ENCODE results near the gene SAMSN1.
"Not testable (repeated sequence)": the region's sequence is repeated elsewhere in the genome, so short reads cannot be mapped to it uniquely, and the experiment has no call there.

The SAMSN1 gene

DNA sequence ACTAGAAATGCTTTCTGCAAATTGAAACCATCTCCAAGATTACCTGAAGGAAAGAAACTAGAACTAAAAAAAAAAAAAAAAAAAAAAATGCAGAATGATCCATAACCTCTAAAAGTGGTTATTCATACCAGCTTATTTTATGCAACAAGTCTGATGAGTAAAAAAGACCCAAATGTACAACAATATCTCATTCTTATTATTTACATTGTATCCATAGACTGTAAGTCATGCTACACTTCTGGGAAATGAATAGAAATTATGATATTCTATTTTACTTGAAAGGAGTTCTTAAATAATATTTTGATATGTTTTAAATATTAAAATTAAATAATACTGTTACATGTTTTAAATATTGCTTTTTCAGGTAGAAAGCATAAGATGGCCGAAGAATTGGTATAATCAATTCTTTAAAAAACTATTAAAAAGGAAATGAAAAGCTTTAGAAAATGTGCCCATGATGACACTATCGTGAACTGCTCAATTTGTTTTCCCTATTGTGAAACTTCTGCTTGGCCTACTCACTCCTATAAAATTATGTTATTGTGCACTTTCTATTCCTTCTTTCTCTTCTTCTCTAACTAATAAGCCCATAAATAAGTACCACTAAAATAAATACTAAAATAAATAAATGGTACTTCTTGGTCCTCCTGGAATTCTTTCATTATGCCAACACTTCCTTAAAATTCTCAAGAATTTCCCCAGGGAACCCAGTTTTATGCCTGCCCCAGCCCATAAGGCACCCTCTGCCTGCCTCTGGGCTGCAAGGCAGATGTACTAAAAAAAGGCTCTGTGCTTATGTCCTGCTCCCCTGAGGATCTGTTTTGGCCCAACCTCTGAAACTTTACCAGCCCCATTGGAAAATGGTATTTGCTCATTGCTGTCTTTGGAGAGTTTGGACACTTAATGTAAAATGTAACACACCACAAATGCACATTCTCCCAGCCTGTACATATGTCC is 18.1 kb downstream of the SAMSN1 start:
- DNase-seq, result no peak

DNA sequence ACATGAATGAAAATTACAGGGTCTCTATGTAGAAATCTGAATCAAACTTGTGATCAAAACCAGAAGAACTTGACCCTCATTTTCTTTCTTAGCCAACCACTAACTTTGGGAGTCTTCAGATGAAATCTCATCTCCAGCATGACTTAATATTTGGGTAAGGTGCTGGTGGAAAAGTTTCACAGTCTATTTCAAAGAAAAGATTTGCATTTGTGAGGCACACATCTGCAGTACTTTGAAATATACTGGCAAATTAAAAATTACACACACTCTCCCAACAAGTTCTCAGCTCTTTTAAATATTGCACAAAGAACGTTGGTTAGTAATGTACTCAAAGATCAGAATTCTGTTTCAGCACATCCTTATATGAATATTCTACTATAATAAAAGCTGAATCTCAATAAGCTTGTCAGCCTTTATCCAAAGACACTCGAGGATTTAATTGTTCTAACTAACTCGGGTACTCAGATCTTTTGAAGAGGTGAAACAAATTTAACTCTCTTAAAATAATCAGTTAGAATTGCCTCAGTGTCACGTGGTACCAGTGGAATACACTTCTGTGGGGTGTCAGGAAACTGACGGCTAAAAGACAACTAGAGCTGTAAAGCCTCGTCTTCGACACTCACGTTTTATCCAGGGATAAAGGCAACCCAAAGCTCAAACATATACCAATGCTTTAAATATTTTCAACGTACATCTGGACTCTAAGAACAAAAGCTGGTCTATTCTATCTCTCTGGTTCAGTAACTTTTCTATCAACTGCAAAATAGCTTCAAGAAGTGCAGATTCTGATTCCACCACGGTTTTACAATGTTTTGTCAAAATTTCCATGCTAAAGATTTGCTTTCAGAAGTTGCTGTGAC is 19.0 kb downstream of the SAMSN1 start:
- DNase-seq, result no peak

DNA sequence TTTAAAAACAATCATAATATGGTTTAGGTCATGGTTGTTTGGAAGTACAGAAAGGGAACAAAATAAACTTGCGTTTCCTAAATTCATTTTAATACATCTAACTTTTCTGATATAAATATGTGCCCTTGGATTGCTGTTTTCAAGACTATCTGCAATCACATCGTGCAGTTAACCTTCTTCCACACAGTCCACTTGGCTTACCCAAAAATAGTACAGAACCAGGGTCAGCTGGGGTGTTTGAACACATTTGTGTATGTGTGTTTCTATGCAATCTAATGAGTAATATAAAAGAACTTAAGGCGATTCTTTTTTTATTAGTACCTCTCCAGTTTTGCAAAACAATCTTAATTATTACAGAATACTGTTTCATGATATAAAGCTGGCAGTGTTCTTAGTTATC is 19.9 kb downstream of the SAMSN1 start:
- no peak for DNase-seq

DNA sequence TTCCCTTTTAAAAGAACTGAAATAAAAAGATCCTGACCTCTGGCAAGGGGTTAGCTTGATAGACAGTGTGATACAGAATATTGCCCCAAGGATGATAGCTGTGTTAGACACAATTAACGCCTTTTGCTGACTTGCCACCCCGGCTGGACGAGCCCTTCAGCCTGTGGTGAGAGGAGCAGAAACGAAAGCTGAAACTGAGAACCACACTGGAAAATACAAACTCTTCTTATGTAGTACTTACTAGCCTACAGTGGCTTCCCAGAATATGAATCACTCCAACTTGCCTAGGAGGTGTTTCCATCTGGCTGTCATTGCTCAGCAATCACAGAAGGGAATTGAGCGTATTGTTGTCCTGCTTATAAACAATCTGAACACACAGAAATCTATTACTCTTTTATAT is 22.9 kb downstream of the SAMSN1 start:
- peak; percentile 62 for DNase-seq

DNA sequence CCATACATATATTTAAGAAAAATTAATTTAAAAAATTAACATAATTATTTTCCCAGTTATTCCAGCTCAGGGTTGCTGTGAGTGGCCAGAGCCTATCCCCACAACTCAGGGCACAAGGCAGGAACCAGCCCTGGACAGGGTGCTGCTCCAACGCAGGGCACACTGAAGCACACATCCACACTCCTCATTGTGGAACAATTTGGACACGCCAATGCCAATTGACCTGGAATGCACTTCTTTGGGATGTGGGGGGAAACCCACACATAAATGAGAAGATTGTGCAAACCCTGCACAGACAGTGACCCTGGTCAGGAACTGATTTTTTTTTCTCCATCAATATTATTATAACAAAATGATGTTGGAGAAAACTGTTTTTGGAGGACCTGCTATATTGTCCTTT is 23.4 kb downstream of the SAMSN1 start:
- no peak for DNase-seq

DNA sequence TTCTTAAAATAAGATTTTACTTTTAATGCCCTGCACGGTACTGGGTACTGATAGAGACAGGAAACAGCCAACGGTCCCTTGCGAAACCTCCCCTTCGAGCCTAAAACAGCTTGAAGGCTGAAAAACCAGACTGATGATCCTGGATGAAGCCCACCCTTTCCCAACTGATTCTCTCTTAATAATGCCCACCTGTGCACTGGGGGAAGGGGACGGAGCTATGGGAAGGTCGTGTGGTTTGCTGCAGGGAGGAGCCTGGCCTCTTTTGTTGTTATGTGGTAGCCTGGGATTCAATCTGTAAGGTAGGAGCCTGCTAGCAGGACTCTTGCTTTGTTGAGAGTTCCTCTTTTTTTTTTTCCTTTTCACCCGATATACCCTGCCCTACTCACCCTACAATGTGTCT is 25.6 kb downstream of the SAMSN1 start:
- DNase-seq, result no peak

DNA sequence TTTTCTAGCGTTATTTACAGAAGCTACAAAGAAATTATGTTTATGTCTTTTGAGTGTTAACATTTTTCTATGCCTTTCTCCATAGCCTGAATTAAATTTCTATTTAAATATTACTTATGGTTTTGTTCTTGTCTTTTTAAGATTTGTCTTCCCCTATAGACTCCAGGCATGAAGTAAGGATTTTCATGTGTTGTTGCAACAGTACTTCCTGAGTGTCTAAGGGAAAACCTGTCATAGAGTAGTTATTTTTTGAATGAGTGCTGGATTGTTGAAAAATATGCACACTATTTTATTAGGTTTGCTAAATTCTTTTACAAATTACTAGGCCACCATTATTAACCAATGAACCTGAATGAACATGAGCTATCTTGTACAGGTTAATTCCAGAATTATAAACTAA is 27.1 kb downstream of the SAMSN1 start:
- no peak for DNase-seq

DNA sequence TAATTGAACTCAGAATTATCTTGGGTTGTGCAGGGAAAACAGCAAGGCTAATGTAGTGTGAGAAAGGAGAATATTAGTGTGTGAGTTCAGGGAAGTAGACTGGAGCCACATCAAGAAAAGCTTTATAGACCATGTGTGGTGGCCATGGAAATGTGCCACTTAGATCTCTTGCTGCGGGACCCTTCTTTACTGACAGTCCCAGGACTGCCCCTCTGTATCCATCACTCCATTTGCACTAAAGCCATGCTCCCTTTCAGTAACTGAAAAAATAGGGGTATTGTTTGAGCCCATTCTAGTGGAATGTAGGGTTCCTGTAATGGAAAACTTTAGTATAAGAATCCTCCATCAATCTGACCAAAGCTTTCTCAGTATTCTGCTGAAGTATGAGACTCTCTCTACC is 32.3 kb downstream of the SAMSN1 start:
- DNase-seq, result no peak

DNA sequence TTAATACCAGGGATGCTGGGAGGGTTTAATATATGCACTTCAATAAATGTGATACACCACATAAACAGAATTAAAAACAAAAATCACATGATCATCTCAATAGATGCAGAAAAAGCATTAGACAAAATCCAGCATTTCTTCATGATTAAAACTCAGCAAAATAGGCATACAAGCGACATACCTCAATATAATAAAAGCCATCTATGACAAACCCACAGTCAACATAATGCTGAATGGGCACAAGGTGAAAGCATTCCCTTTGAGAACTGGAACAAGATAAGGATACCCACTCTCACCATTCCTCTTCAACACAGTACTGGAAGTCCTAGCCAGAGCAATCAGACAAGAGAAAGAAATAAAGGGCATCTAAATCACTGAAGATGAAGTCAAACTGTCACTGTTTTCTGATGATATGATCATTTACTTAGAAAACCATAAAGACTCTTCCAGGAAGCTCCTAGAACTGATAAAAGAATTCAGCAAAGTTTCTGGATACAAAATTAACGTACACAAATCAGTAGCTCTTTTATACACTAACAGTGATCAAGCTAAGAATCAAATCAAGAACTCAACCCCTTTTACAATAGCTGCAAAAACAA is 39.2 kb downstream of the SAMSN1 start:
- DNase-seq, result not testable (repeated sequence)

DNA sequence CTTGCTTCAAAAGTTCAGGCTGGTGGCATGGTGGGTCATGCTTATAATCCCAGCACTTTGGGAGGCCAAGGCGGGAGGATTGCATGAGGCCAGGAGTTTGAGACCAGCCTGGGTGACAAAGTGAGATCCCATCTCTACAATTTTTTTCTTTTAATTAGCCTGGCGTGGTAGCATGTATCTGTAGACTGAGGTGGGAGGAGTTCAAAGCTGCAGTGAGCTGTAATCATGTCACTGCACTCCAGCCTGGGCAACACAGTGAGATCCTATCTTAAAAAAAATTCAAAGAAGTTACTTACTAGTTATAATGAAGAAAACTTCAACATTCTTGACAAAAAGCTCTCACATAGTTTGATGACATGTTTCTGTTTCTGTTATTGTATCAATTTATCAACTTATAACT is 45.2 kb downstream of the SAMSN1 start:
- DNase-seq, result no peak

DNA sequence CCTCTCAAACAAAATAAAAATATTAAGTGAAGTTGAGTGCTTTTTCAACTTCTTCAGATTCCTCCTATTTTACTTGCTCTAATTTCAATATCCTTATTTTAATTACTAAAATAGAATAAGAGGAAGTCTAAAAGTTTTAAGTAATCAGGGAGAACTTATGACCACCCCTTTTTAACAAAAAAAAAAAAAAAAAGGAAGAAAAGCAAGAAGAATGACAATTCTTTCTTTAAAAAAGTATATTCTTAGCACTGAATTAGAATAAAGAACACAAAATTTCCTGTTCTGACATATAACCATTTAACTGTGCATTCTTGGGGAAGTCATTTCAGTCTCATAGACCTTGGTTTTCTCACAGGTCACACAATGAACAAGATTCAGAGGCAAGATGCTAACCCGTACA is 46.8 kb downstream of the SAMSN1 start:
- DNase-seq, result no peak

DNA sequence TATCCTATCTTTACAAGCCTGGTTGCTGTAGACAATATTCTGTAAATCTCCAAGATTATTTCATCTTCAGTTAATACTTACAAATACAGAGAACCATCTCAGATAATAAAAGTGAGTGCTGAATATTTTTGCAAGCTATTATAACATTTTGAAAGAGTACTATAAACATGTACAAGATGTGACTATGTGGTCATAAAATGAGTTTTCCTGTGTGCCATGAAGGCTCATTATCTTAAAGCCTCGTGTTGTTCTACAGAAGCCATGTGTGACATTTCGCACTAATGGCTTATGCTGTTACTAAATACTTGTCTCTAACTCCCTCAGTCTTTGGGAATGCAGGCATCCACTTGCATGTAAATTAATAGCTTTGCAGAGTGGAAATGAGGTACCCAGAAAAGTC is 48.3 kb downstream of the SAMSN1 start:
- DNase-seq, result no peak

DNA sequence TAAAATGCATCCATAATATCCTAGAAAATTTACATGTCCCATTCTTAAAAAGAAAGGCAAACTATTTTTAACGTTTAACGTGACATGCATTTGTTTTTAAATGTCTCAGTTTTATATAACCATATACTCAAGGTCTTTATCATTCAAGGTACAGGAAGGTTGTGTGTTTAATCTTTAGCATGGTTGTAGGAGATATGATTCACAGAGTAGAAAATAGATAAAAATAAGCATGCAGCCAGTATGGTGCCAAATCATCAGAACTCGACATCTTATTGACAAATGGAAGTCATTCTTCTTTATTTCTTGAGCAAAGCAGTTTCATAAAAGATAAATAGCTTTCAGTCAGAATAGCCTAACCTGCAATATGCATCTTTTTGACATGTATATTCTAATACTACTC is 51.0 kb downstream of the SAMSN1 start:
- DNase-seq, result no peak

DNA sequence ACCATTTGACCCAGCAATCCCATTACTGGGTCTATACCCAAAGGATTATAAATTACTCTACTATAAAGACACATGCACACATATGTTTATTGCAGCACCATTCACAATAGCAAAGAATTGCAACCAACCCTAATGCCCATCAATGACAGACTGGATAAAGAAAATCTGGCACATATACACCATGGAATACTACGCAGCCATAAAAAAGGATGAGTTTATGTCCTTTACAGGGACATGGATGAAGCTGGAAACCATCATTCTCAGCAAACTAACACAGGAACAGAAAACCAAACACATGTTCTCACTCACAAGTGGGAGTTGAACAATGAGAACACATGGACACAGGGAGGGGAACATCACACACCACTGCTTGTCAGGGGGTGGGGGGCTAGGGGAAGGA is 51.9 kb downstream of the SAMSN1 start:
- DNase-seq, result not testable (repeated sequence)

DNA sequence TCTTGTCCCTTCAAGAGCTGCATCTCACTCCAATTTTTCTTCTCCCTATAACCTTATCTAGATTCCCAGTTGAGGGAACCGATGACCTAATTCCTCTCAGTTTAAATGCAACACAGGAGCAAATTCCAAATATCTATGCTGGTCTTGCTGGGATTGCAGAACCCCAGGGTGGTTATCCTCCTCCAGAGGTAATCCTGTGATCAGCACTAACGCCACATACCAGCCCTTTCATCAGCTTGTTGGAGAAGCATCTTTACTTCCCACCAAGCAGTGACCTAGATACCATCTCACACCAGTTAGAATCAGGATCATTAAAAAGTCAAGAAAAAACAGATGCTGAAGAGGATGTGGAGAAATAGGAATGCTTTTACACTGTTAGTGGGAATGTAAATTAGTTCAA is 52.4 kb downstream of the SAMSN1 start:
- DNase-seq, result no peak

DNA sequence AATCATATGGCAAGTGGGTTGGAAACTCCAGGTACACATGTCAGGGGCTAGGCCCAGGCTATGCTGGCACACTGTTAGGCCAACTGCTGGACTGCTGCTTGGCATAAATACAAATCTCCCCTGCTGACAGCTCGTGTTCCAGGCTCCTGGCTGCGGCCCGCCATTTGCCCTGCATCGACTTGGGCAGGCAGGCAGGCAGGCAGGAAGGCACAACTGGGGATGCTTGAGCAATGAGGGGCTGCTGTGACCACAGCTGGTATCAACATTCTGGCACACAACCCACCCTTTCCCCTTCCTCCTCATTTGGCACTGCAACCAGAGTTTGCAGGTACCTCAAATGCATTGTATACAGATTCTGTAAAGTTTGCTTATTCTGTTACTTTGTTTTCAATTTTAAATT is 53.2 kb downstream of the SAMSN1 start:
- DNase-seq, result no peak

DNA sequence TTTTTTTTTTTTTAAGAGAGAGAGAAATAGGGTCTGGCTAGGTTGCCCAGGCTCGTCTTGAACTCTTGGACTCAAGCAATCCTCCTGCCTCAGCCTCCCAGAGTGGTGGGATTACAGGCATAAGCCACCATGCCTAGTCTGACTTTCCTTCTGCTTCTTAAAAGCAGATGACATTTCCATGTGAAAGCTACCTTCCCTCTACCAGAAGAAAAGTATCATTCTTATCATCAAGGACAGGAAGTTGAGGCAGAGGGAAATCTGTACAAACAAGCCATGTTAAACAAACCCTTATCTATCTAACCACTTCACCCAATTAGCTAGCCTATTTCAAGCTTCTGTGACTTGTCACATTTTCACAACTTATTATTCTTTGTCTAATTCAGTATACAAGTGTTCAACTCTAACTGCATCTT is 54.8 kb downstream of the SAMSN1 start:
- DNase-seq, result no peak

DNA sequence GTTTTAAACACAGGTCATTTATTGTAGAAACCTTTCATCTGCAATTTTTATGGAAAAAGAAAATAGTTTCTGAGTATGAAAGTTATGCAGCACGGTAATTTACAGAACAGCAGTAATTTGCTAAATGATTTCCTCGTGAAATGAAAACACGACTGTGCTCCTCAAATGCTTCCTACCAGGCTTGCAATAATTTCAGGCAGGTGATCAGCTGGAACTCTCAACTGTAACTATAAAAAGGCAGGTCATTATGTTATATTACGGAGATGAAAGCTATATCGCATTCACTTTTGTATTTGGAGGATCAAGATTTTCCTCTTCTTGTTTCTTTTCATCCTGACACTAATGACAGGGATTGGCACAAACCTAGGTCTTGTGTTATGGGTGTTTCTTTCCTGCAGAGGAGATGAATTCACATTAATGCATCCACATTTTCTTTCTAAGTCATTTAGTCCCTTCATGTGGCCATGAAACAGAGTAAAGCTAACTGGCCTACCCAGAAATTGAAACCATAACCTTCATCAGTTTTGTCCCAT is 57.4 kb downstream of the SAMSN1 start:
- DNase-seq, result no peak

DNA sequence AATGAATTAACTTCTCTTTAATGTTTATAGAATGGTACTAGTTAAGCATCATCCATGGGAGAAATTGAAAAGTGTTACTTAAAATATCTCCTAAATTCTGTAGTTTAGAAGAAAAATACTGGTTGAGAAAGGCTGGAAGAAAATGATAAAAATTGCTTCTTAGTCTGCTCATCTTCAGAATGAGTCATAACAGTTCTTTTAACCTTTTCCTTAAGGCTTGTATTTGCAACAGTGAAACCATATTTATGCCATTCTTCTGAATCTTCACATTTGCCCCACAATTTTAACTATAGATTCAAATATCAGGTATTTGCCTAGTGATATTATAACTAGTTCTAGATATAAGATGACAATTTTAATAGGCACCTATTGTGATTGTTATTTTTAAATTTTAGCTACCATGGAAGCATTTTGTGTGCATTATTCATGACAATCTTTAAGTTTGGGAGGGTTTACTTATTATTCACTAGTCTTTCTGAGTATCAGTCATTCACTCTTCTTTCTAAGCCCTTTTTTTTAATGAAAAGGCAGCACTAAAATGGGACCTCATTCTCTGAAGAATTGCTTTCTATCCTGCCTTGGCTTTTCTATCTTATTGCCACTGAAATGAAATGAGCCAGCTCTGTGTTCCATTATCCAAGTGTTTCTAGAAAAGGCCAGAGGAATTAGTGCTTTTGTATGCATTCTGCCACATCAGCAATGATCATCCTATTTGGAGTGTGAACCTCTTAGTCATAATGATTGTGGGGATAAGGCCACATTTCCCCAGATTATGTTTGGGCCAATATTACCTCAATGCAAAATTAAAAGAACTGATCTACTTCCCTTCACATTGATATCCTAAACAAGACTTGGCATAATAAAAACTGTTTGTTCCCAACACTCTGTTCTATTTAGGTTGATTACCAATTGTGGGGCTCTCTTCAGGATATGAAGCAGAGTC is 58.4 kb downstream of the SAMSN1 start:
- no peak for DNase-seq

DNA sequence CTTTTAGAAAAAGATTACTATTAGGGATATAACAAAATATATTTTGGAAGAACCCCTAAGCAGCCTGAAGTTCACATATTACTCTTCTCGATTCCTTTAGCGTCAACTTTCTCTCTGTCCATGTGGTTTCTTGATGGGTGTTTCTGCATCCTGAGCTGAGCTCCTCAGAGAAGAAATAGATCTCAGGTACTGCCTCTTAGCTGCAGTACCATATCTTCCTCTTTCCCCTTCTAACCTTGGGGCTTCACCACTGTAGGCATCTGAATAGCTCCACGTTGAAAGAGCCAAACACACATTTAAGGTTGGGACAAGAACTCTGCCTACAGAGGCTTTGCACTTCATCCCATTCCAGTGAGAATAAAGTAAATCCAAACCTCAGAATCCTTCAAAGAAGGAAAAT is 59.2 kb downstream of the SAMSN1 start:
- no peak for DNase-seq

DNA sequence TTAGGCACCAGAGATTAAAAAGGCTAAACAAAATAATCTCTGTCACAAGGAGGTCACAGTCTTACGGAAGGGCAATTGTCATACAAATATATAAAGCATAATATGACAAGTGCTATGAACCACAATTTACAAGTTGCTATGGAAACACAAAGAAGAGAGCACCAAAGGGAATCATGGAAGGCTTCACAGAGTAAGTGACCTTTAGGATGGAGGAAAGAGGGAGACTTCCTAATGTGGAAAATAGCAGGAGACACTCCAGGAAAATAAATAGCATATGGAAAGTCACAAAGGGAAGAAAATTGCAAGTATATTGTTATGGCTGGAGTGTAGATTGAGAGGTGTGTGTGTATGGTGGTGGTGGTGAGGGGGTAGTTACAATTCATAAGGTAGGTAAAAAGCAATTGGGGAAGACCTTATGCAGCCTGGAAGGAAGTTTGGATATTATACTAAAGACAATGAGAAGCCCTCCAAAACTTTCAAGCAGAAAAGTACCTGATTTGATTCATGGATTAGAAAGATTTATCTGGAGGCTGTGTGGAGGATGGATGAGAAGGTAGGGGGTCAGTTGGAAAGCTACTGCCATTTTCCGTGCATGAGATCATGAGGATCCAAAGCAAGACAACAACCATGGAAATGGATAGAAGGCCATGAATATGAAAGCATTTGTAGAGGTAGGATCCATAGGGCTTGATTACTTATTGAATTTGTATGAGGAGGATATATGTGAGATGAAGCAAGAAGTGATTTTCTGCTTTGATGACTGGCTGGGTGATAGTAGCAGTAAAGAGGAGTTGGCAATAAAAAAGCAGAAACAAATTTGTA is 61.7 kb downstream of the SAMSN1 start:
- no peak for DNase-seq
